GM18858 (cell line): ENCODE measurements around the gene RIN3.
A peak's percentile ranks its signal among the peaks of the same experiment; 100 is the strongest.

Experiments
- ATAC-seq: cut with Tn5 transposase; IDR thresholded peaks from one replicate; pipeline ENCODE4 v1.9.1; 2021; ENCODE audit not compliant: unreplicated experiment

The RIN3 gene

DNA sequence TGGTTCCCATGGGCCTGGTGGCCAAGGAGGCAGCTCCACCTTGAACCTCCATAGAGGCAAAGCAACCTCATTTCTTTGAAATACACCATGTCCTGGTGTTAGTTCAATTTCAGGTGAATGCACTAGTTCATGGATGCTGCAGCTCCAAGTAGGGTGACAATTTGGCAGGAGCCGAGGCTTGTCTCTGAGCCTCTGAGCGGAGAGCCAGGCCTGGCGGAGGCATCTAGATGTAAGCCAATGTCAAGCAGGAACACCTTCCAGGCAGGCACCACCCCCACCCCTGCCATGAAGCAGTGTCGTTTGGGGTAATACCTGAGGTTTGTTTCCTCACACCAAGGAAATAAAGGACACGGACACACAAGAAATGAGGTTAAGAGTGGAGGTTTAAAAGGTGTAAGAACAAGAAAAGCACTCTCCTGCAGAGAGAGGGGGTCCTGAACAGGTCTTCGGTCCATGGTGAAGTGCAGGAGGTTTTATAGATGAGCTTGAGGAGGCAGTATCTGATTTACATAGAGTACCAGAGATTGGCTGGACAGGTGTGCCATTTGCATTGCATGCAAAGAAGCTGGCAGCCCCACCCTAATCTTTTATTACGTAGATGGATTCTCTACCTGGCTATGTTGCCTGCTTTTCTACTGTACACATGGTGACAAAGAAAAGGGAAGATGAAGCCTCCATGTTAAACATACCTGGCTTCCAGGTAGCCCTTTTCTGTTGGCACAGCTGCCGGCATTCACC, 60.3 kb downstream of the RIN3 start:
- ATAC-seq: no peak

DNA sequence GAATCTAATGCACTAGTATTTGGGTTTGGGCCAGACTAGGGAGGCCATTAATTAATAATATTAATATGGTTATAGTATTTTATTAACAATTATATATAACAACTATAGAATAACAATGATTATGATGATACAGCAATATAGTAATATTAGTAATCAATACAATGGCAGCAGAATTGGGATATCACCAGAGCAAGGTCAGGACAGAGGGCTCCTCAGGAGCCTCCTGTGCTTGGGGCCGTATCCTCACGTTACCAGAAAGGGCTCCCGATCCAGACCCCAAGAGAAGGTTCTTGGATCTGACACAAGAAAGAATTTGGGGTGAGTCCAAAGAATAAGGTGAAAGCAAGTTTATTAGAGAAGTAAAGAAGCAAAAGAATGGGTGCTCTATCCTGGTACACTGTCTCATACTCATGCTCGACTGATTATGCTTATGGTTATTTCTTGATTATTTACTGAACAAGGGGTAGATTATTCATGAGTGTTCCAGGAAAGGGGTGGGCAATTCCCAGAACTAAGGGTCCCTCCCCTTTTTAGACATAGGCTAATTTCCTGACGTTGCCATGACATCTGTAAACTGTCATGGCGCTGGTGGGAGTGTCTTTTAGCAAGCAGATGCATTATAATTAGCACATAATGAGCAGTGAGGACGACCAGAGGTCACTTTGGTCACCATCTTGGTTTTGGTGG, 61.6 kb downstream of the RIN3 start:
- ATAC-seq: no peak

DNA sequence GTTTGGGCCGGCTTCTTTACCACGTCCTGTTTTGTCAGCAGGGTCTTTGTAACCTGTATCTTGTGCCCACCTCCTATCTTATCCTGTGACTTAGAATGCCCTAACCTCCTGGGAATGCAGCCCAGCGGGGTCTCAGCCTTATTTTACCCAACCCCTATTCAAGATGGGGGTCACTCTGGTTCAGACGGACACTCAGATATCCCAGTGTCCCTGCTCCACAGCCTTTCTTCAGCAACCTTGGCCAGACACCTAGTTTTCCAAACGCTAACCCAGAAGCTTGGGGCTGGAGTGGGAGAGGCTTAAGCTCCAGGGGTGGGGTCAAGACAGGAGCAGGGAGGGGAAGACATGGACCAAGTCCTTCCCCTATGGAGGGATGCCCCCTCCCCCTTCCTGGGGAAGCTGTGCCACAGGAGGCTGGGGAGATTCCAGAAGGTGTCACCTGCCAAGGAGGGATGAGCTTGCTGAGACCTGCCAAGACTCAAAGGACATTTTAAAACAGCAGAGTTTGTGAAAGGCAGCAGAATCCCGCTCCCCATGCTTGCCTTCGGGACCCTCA, 62.2 kb downstream of the RIN3 start:
- no peak for ATAC-seq

- ATAC-seq: peak; percentile 85
Measured at GRCh38 chr14:92577321-92577742, 63.8 kb downstream of the RIN3 start.

DNA sequence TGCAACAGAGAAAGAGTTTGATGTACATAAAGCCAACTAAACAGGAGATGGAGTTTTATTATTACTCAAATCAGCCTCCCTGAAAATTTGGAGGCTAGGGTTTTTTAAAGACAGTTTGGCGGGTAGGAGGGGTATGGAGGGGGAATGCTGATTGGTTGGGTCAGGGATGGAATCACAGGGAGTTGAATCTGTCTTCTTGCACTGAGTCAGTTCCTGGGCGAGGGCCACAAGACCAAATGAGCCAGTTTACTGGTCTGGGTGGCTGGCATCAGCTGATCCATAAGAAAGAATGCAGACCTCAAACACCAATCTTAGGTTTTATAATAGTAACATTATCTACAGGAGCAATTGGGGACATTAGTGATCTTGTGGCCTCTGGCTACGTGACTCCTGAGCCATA, 64.9 kb downstream of the RIN3 start:
- ATAC-seq: no peak

DNA sequence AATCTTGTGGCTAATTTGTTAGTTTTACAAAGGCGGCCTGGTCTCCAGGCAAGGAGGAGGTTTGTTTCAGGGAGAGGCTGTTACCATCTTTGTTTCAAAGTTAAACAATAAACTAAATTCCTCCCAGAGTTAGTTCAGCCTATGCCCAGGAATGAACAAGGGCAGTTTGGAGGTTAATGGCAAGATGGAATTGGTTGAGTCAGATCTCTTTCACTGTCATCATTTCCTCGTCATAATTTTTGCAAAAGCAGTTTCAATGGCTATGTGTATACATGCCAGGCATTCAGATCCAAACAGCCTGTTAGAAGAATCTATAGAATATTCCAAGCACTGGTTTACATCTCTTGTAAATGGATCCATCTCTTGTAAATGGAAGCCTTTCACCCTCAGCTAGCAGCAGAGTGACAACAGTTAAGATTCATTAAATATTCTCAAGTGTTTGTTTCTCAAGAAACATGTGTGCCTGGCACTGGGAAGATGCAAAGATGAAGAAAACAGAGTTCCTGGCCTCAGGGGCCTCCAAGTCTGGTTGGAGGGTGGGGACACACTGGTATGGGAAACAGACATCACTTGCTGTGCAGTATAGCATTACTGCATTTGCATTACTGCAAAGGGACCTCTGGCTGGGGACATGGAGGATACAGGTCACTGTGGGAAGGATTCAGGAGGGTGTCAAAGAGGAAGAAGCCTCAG, 65.8 kb downstream of the RIN3 start:
- ATAC-seq: no peak

DNA sequence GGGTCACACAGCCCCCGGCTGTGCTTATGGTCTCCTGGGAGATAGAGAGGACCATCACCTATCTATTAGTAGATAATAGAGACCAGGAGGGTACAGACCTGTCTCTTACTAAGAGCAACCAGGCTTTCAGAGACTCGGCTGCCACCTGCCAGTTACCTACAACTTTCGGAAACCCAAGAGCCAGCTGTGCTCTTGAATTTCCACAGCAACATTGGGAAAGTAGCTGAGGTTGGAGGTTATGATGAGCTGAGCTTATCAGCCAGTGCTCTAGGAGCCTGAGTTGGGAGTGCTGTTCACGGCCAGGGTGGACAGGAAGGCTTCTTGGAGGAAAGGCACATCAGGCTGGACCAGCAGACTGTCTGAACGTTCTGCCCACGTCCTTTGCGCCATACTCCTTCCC, 67.6 kb downstream of the RIN3 start:
- no peak for ATAC-seq

GRCh38 chr14:92581966-92582566, 68.5 kb downstream of the RIN3 start:
- no peak for ATAC-seq

- peak; percentile 57 for ATAC-seq
Measured at GRCh38 chr14:92582706-92583452, 69.3 kb downstream of the RIN3 start.

GRCh38 chr14:92584220-92584619, 70.6 kb downstream of the RIN3 start:
- no peak for ATAC-seq

- no peak for ATAC-seq
Measured at GRCh38 chr14:92584816-92585215, 71.2 kb downstream of the RIN3 start.

- ATAC-seq: no peak
Measured at GRCh38 chr14:92585981-92586937, 72.7 kb downstream of the RIN3 start.

- no peak for ATAC-seq
Measured at GRCh38 chr14:92586963-92587699, 73.5 kb downstream of the RIN3 start.

DNA sequence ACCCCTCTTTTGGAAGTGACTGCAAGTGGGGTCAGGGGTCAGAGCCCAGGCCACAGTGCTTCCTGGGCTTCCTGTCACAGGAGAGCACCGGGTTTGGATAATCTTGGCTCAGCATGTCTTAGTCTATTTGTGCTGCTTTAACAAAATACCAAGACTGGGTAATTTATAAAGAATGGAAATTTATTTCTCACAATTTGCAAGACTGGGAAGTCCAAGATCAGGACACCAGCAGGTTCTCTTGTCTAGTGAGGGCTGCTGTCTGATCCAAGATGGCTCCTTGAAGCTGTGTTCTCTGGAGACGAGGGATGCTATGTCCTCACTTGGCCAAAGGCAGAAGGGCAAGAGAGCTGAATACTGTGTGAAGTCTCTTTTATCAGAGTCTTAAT, 74.1 kb downstream of the RIN3 start:
- ATAC-seq: no peak

- no peak for ATAC-seq
Measured at GRCh38 chr14:92589213-92589852, 75.8 kb downstream of the RIN3 start.

- no peak for ATAC-seq
Measured at GRCh38 chr14:92590176-92590575, 76.6 kb downstream of the RIN3 start.

DNA sequence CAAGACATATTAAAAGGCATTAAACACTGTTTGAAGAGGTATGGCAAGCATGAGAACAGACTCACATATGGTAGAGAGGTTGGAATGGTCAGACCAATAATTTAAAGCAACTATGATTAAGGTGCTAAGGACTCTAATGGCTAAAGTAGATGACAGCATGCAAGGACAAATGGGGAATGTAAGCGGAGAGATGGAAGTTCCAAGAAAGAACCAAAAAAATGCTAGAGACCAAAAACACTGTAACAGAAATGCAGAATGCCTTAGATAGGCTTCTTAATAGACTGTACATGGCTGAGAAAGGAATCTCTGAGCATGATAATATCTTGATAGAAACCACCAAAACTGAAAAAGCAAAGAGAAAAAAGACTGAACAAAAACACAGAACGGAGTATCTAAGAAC, 77.4 kb downstream of the RIN3 start:
- ATAC-seq: no peak

DNA sequence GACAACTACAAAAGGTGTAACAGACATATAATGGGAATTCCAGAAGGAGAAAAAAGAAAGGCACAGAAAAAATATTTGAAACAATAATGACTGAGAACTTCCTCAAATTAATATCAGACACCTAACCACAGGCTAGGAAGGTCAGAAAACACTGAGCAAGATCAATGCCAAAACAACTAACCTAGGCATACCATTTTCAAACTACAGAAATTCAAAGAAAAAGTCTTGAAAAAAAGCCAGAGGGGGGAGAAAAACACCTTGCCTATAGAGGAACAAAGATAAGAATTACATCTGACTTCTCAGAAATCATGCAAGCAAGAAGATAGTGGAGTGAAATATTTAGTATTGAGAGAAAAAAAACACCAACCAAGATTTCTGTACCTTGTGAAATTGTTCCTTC, 77.8 kb downstream of the RIN3 start:
- ATAC-seq: no peak
